Measurements from ENCODE around the gene MEF2D. TPM values are rescaled to one million over a fixed set of nuclear protein-coding genes. Genes with fewer than 3 reads are reported as not detected.

The MEF2D gene
- total RNA-seq, 4 donors from 2014 or later = 61.7 to 73.5 (median 67.1) TPM

DNA sequence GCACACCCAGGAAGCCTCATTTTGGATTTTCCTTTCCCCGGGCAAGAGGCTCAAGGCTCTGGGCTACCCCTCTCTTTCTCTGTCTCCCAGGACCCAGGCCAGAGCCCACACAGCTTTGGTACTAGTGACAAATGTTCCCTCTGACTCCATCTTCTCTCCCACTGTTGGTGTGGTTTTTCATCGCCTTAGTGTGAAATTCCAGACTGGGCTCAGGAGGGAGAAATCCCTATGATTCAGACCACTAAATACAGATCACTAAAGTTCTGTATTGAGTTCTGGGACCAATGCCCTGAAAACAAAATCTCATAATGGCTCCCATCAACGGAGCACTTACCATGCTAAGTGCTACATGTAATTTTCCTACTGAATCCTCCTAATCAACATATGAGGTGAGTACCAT lies 45.7 kb upstream of the MEF2D start:
- H3K27me3 ChIP-seq = no peaks in the 10 kb centered on the region
- H3K9me3 ChIP-seq = no peaks in the 10 kb centered on the region
- no peak overlapping the region for H3K4me3 ChIP-seq
- DNase-seq (ENCODE audit: low spot score in 2 of 2) = no peak
- no peaks in the 10 kb centered on the region for H3K36me3 ChIP-seq
- no peak for TF ChIP-seq POLR2A (IDR thresholded peaks at IDR 0.05)
- TF ChIP-seq POLR2AphosphoS5 (IDR thresholded peaks at IDR 0.05) = no peak
- TF ChIP-seq EP300 (IDR thresholded peaks at IDR 0.05) = no peak
- H3K27ac ChIP-seq = no peak overlapping the region
- no peaks in the 10 kb centered on the region for H3K4me1 ChIP-seq
- WGBS = 93% methylated on average over 3 of the region's 3 CpGs

DNA sequence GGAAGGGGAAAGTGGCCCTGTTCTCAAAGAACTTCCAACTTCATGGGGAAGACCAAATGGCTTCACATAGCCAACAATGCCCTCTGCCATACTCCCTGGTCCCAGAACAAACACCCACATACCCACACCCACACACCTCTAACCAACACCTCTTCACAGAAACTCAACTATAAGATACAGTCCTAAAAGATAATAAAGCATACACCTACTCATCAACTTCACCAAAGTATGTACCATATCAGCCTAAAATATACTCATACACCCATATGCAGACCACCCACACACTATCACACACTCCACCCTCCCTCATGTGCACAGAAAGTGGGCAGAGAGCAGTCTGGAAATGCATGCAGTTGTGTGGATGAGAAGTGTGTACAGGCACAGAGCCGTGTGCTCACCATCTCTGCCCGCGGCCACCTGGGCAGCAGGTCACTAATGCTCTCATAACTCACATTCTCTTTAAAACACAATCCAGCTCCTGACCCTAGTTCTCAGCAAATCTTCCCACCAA lies 44.1 kb upstream of the MEF2D start:
- no peaks in the 10 kb centered on the region for H3K9me3 ChIP-seq
- 92% methylated on average over 3 of the region's 3 CpGs for WGBS
- TF ChIP-seq POLR2AphosphoS5 (IDR thresholded peaks at IDR 0.05) (no peak), EP300 (IDR thresholded peaks at IDR 0.05) (no peak), POLR2A (IDR thresholded peaks at IDR 0.05) (no peak)
- TF ChIP-seq, protein P1, sequence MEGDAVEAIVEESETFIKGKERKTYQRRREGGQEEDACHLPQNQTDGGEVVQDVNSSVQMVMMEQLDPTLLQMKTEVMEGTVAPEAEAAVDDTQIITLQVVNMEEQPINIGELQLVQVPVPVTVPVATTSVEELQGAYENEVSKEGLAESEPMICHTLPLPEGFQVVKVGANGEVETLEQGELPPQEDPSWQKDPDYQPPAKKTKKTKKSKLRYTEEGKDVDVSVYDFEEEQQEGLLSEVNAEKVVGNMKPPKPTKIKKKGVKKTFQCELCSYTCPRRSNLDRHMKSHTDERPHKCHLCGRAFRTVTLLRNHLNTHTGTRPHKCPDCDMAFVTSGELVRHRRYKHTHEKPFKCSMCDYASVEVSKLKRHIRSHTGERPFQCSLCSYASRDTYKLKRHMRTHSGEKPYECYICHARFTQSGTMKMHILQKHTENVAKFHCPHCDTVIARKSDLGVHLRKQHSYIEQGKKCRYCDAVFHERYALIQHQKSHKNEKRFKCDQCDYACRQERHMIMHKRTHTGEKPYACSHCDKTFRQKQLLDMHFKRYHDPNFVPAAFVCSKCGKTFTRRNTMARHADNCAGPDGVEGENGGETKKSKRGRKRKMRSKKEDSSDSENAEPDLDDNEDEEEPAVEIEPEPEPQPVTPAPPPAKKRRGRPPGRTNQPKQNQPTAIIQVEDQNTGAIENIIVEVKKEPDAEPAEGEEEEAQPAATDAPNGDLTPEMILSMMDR (IDR thresholded peaks at IDR 0.05) = no peak
- DNase-seq (ENCODE audit: low spot score in 2 of 2) = peak in 1 of 2 donors; percentile 11
- H3K4me3 ChIP-seq = no peak overlapping the region
- H3K4me1 ChIP-seq = no peaks in the 10 kb centered on the region
- H3K36me3 ChIP-seq = no peaks in the 10 kb centered on the region
- no peak overlapping the region for H3K27ac ChIP-seq
- no peaks in the 10 kb centered on the region for H3K27me3 ChIP-seq

DNA sequence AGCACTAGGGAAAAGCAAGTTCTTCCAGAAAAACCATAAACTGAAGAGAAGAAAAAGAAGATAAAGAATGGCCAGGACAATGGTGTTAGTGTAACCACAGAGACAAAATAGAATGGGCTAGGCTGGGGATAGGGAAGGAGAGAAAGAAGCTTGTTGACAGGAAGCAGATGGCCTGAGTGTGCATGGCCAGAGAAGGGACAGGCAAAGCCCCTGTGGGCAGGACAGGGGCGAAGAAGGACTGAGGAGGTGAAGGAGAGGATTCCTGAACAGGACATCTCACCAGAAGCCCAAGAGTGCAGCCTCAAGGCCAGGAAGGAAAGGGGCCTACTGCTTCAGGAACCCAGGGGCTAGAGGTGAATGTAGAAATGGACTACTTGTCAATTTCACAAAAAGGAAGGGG lies 42.5 kb upstream of the MEF2D start:
- 94% methylated on average over 1 of the region's 1 CpG for WGBS
- TF ChIP-seq, protein P1 (IDR thresholded peaks at IDR 0.05) = no peak
- TF ChIP-seq POLR2A (IDR thresholded peaks at IDR 0.05) = no peak
- TF ChIP-seq EP300 (IDR thresholded peaks at IDR 0.05) = no peak
- TF ChIP-seq POLR2AphosphoS5 (IDR thresholded peaks at IDR 0.05) = no peak
- H3K27me3 ChIP-seq = no peaks in the 10 kb centered on the region
- no peaks in the 10 kb centered on the region for H3K4me1 ChIP-seq
- no peaks in the 10 kb centered on the region for H3K36me3 ChIP-seq
- H3K4me3 ChIP-seq = no peak overlapping the region
- DNase-seq (ENCODE audit: low spot score in 2 of 2) = no peak
- H3K9me3 ChIP-seq = no peaks in the 10 kb centered on the region
- no peak overlapping the region for H3K27ac ChIP-seq

DNA sequence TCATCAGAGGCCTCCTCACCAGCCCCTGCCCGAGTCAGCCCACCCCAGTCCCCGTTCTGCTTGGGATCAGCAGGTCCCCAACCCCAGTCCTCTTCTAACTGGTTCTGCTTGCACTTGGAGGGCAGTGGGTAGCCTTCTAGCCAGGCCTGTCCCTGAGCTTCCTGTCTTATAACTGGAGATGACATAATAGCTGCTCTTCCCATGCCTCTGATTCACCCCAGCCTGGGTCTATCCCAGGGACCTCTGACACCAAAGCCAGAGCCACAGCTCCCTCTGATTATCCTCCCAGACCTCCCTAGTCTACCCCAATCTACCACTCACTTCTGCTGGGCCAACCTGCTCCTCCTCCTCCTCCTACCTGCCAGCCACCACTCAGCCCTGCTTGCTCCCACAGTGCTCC lies 40.4 kb upstream of the MEF2D start:
- H3K27me3 ChIP-seq = no peaks in the 10 kb centered on the region
- no CpG with 5 or more reads among the region's 2 CpGs for WGBS
- H3K4me3 ChIP-seq = no peak overlapping the region
- H3K36me3 ChIP-seq = no peaks in the 10 kb centered on the region
- no peaks in the 10 kb centered on the region for H3K4me1 ChIP-seq
- no peaks in the 10 kb centered on the region for H3K9me3 ChIP-seq
- DNase-seq (ENCODE audit: low spot score in 2 of 2) = no peak
- no peak overlapping the region for H3K27ac ChIP-seq
- TF ChIP-seq POLR2AphosphoS5 (IDR thresholded peaks at IDR 0.05) (no peak), EP300 (IDR thresholded peaks at IDR 0.05) (no peak)
- TF ChIP-seq, protein P1 (IDR thresholded peaks at IDR 0.05) = no peak

DNA sequence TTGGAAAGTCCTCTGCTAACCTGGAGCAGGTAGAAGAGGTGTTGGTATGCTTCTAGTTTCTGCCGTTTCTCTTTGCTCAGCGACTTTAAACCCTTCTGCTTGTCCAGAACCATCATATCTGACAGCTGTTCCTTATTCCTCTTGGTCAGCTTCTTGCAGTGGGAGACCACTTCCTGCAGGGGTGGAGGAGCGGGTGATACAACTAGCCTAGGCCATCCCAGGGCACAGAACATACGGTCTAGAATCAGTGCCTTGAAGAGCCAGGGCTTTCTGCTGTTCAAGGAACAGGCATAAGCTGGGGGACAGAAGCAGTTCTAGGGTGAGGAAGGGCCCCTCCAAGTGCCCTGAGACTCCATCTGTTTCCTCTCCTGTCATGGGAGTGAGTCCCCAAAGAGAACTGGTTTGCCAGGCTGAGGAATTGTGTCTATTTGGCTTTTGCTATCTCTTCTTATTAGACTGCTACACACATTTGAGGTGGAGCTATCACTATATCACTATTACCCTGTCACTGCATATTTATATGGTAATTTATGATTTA lies 39.3 kb upstream of the MEF2D start:
- Histone ChIP-seq H3K27ac (no peak overlapping the region), H3K4me3 (no peak overlapping the region), H3K4me1 (no peaks in the 10 kb centered on the region), H3K9me3 (no peaks in the 10 kb centered on the region), H3K36me3 (no peaks in the 10 kb centered on the region), H3K27me3 (no peaks in the 10 kb centered on the region)
- WGBS = 87% methylated on average over 4 of the region's 4 CpGs
- DNase-seq (ENCODE audit: low spot score in 2 of 2) = peak in 1 of 2 donors; percentile 42
- TF ChIP-seq EP300 (IDR thresholded peaks at IDR 0.05) (no peak), POLR2AphosphoS5 (IDR thresholded peaks at IDR 0.05) (no peak)

DNA sequence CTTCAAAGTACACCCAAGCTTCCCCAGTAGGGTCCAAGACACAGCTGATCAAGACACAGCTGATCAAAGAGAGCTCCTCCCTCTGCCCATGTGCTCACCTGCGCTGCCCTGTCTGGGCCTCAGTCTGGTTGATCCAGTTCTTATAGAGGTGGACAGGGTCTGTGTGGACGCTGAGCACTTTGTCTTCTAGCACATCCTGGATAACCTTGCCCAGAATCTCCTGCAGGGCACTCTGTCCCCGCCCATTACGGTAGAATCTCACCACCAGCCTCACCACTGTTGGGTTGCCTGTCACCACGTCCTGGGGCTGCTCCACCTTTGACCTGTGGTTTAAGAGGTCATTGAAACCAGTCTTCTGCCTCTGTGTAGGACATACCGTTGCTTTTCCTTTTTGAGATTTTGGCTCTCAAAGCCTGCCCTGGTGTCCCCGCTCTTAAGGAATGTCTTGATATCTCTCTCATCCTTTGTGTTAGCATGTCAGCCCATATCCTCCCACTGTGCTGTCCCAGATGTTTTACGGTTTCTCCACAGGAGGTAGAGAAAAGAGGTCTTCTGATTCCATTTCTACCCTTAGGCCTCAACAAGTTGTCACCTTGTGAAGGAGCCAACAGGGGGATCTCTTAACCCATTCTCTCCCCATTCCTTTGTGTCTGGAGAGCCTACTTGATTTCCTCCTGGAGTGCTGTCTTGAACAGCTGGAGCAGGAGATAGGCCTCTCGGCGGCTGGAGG lies 38.3 kb upstream of the MEF2D start:
- no peaks in the 10 kb centered on the region for H3K4me1 ChIP-seq
- no peaks in the 10 kb centered on the region for H3K27me3 ChIP-seq
- no peak overlapping the region for H3K4me3 ChIP-seq
- H3K36me3 ChIP-seq = no peaks in the 10 kb centered on the region
- 88% methylated on average over 10 of the region's 10 CpGs for WGBS
- no peak overlapping the region for H3K27ac ChIP-seq
- DNase-seq (ENCODE audit: low spot score in 2 of 2) = no peak
- H3K9me3 ChIP-seq = no peaks in the 10 kb centered on the region
- TF ChIP-seq EP300 (IDR thresholded peaks at IDR 0.05) (no peak), POLR2AphosphoS5 (IDR thresholded peaks at IDR 0.05) (no peak), POLR2A (IDR thresholded peaks at IDR 0.05) (no peak)
- TF ChIP-seq, protein P1 (IDR thresholded peaks at IDR 0.05) = no peak

All from suprapubic skin (tissue), 4 donors.